ENCODE data around the gene CCM2.

GRCh38 chr7:45082831-45083331 is 82.9 kb downstream of the CCM2 start:
- TF ChIP-seq CTCF (conservative IDR thresholded peaks at IDR 0.05; ENCODE audit: low read length) (no peak), EZH2phosphoT487 (IDR thresholded peaks at IDR 0.05; ENCODE audit: borderline replicate concordance, low read depth, low read length) (no peak)
